Nephron progenitor cell (in vitro differentiated cells): ENCODE measurements around the gene RITA1.

ENCODE experiments used
- DNase-seq: peaks from one replicate; pipeline ENCODE4 v3.0.0; 2021
- H3K27ac Mint-ChIP-seq: 2 replicates; pipeline ENCODE4 v1.8.0; 2021; ENCODE audit warnings: mild to moderate bottlenecking, moderate library complexity, mixed read lengths
- H3K27me3 Mint-ChIP-seq: 2 replicates; pipeline ENCODE4 v1.8.0; 2021; ENCODE audit warnings: mild to moderate bottlenecking, low read depth, mixed read lengths; ENCODE audit not compliant: poor library complexity
- H3K36me3 Mint-ChIP-seq: 2 replicates; pipeline ENCODE4 v1.8.0; 2021; ENCODE audit warnings: low read depth, mixed read lengths
- H3K4me1 Mint-ChIP-seq: 2 replicates; pipeline ENCODE4 v1.8.0; 2021; ENCODE audit warnings: mixed read lengths
- H3K4me3 Mint-ChIP-seq: 2 replicates; pipeline ENCODE4 v1.8.0; 2021; ENCODE audit warnings: mild to moderate bottlenecking, moderate library complexity, mixed read lengths
- H3K9me3 Mint-ChIP-seq: 2 replicates; pipeline ENCODE4 v1.8.0; 2021; ENCODE audit warnings: mild to moderate bottlenecking, moderate library complexity, mixed read lengths
- CTCF ChIP-seq: fragments of 200-600 bp; sonication (generic); IDR thresholded peaks from 2 replicates; pipeline ENCODE4 v1.5.0; 2021; ENCODE audit warnings: antibody characterized with exemption

Gene RITA1

GRCh38 chr12:113207613-113208040 is 22.1 kb downstream of the RITA1 start:
- no peak for DNase-seq
- TF ChIP-seq CTCF = no peak
- peaks cover 11% of the 10 kb centered on the region for H3K36me3 Mint-ChIP-seq
- peaks cover 16% of the 10 kb centered on the region for H3K4me1 Mint-ChIP-seq
- H3K27ac Mint-ChIP-seq = peak overlapping the region; percentile 50
- H3K27me3 Mint-ChIP-seq = no peaks in the 10 kb centered on the region
- no peak overlapping the region for H3K4me3 Mint-ChIP-seq
- H3K9me3 Mint-ChIP-seq = peaks cover 9% of the 10 kb centered on the region

- Mint-ChIP-seq H3K4me3 (no peak overlapping the region), H3K4me1 (peaks cover 16% of the 10 kb centered on the region), H3K27me3 (no peaks in the 10 kb centered on the region), H3K36me3 (peaks cover 11% of the 10 kb centered on the region), H3K27ac (peak overlapping the region; percentile 87), H3K9me3 (peaks cover 9% of the 10 kb centered on the region)
- no peak for DNase-seq
- TF ChIP-seq CTCF = no peak
Observed at GRCh38 chr12:113208041-113208934, 22.8 kb downstream of the RITA1 start.

- H3K4me1 Mint-ChIP-seq = peaks cover 17% of the 10 kb centered on the region
- no peak for DNase-seq
- peaks cover 9% of the 10 kb centered on the region for H3K36me3 Mint-ChIP-seq
- no peak overlapping the region for H3K27ac Mint-ChIP-seq
- H3K4me3 Mint-ChIP-seq = no peak overlapping the region
- H3K27me3 Mint-ChIP-seq = no peaks in the 10 kb centered on the region
- no peak for TF ChIP-seq CTCF
- H3K9me3 Mint-ChIP-seq = peaks cover 7% of the 10 kb centered on the region
Observed at GRCh38 chr12:113211160-113211559, 25.6 kb downstream of the RITA1 start.

- no peak for DNase-seq
- Mint-ChIP-seq H3K27ac (no peak overlapping the region), H3K27me3 (peaks cover 3% of the 10 kb centered on the region), H3K9me3 (no peaks in the 10 kb centered on the region), H3K36me3 (no peaks in the 10 kb centered on the region), H3K4me3 (no peak overlapping the region), H3K4me1 (peaks cover 18% of the 10 kb centered on the region)
- TF ChIP-seq CTCF = no peak
Observed at GRCh38 chr12:113214895-113215400, 29.4 kb downstream of the RITA1 start.

- Mint-ChIP-seq H3K36me3 (no peaks in the 10 kb centered on the region), H3K4me1 (peaks cover 27% of the 10 kb centered on the region), H3K9me3 (no peaks in the 10 kb centered on the region), H3K27ac (no peak overlapping the region), H3K27me3 (peaks cover 3% of the 10 kb centered on the region), H3K4me3 (no peak overlapping the region)
- DNase-seq = no peak
- no peak for TF ChIP-seq CTCF
Observed at GRCh38 chr12:113216027-113216426, 30.5 kb downstream of the RITA1 start.
